WTC11 (cell line): ENCODE results near the gene RPL29. TPM values are rescaled to one million over a fixed set of nuclear protein-coding genes. Genes with fewer than 3 reads are reported as not detected.

ENCODE experiments used
- ATAC-seq: fragments of 200-7000 bp; cut with Tn5 transposase; 2 replicates; pipeline ENCODE4 v1.10.0; 2021; ENCODE audit warnings: mild to moderate bottlenecking, moderate library complexity
- CTCF ChIA-PET: fragments of 300-600 bp; sonication (Branson Sonifier 250); formaldehyde crosslinking; loops from one replicate; lab custom pipeline; 2021; ENCODE audit warnings: antibody characterized with exemption; lab: Charles Lee
- POLR2A ChIA-PET: fragments of 350-600 bp; sonication (Branson Sonifier 250); formaldehyde crosslinking; loops from one replicate; lab custom pipeline; 2021; ENCODE audit warnings: antibody characterized with exemption; lab: Charles Lee
- DNase-seq: peaks from one replicate; pipeline ENCODE4 v3.0.0; 2021; ENCODE audit warnings: low spot score
- H3K27ac Mint-ChIP-seq: 2 replicates; pipeline ENCODE4 v1.8.0; 2021; ENCODE audit warnings: mixed read lengths
- H3K27me3 Mint-ChIP-seq: 2 replicates; pipeline ENCODE4 v1.8.0; 2021; ENCODE audit warnings: low read depth, mild to moderate bottlenecking, moderate library complexity, mixed read lengths
- H3K36me3 Mint-ChIP-seq: 2 replicates; pipeline ENCODE4 v1.8.0; 2021; ENCODE audit warnings: mixed read lengths
- H3K4me1 Mint-ChIP-seq: 2 replicates; pipeline ENCODE4 v1.8.0; 2022; ENCODE audit warnings: mixed read lengths
- H3K4me3 Mint-ChIP-seq: 2 replicates; pipeline ENCODE4 v1.8.0; 2021; ENCODE audit warnings: mild to moderate bottlenecking, moderate library complexity, mixed read lengths
- H3K9me3 Mint-ChIP-seq: 2 replicates; pipeline ENCODE4 v1.8.0; 2021; ENCODE audit warnings: mixed read lengths
- AR ChIP-seq: fragments of 250-450 bp; sonication (Bioruptor Pico); IDR thresholded peaks from 2 replicates; pipeline ENCODE4 v1.9.0; 2021; ENCODE audit warnings: mild to moderate bottlenecking
- E2F5 ChIP-seq: sonication (generic); formaldehyde crosslinking; IDR thresholded peaks from 2 replicates; pipeline ENCODE4 v1.8.1; 2022; ENCODE audit warnings: mild to moderate bottlenecking, moderate library complexity, missing genetic modification reagents
- ELF4 ChIP-seq: sonication (generic); formaldehyde crosslinking; IDR thresholded peaks from 2 replicates; pipeline ENCODE4 v1.8.1; 2022; ENCODE audit warnings: low read depth, mild to moderate bottlenecking, moderate library complexity, missing genetic modification reagents
- NFATC4 ChIP-seq: fragments of 250-450 bp; sonication (Bioruptor Pico); IDR thresholded peaks from 2 replicates; pipeline ENCODE4 v1.9.0; 2021; ENCODE audit warnings: mild to moderate bottlenecking
- NFYB ChIP-seq: sonication (generic); formaldehyde crosslinking; conservative IDR thresholded peaks from 2 replicates; pipeline ENCODE4 v1.8.0; 2022; ENCODE audit warnings: low read depth, missing genetic modification reagents
- SP1 ChIP-seq: sonication (generic); formaldehyde crosslinking; conservative IDR thresholded peaks from 2 replicates; pipeline ENCODE4 v1.8.1; 2022; ENCODE audit warnings: missing genetic modification reagents
- TEAD4 ChIP-seq: sonication (generic); formaldehyde crosslinking; IDR thresholded peaks from 2 replicates; pipeline ENCODE4 v1.8.0; 2022; ENCODE audit warnings: mild to moderate bottlenecking, missing genetic modification reagents
- TP53 ChIP-seq: sonication (generic); formaldehyde crosslinking; IDR thresholded peaks from 2 replicates; pipeline ENCODE4 v1.8.1; 2023; ENCODE audit warnings: mild to moderate bottlenecking, missing genetic modification reagents
- USF1 ChIP-seq: sonication (generic); formaldehyde crosslinking; IDR thresholded peaks from 2 replicates; pipeline ENCODE4 v1.8.0; 2022; ENCODE audit warnings: mild to moderate bottlenecking, missing genetic modification reagents
- ZBTB21 ChIP-seq: sonication (generic); formaldehyde crosslinking; IDR thresholded peaks from 2 replicates; pipeline ENCODE4 v1.8.1; 2023; ENCODE audit warnings: mild to moderate bottlenecking, missing genetic modification reagents, borderline replicate concordance
- ZNF121 ChIP-seq: sonication (generic); formaldehyde crosslinking; IDR thresholded peaks from 2 replicates; pipeline ENCODE4 v1.8.0; 2023; ENCODE audit warnings: missing genetic modification reagents
- ZNF423 ChIP-seq: fragments of 250-450 bp; sonication (Bioruptor Pico); IDR thresholded peaks from 2 replicates; pipeline ENCODE4 v2.1.2; 2022; ENCODE audit warnings: mild to moderate bottlenecking, moderate library complexity
- ZNF671 ChIP-seq: fragments of 250-450 bp; sonication (Bioruptor Pico); IDR thresholded peaks from 2 replicates; pipeline ENCODE4 v1.8.0; 2021; ENCODE audit warnings: mild to moderate bottlenecking
- total RNA-seq: library from RNA; stranded (reverse); gene quantifications from 3 replicates; pipeline ENCODE4 v1.2.3, GENCODE V29; 2021
- TF ChIP-seq, protein P1 (sequence below): fragments of 250-450 bp; sonication (Bioruptor Pico); IDR thresholded peaks from 2 replicates; pipeline ENCODE4 v1.9.0; 2021; ENCODE audit warnings: moderate library complexity, mild to moderate bottlenecking, inconsistent platforms, borderline replicate concordance
- TF ChIP-seq, protein P2 (sequence below): sonication (generic); formaldehyde crosslinking; IDR thresholded peaks from 2 replicates; pipeline ENCODE4 v1.8.1; 2022; ENCODE audit warnings: mild to moderate bottlenecking, missing genetic modification reagents, moderate library complexity, borderline replicate concordance
- TF ChIP-seq, protein P3 (sequence below): fragments of 250-450 bp; sonication (Bioruptor Pico); IDR thresholded peaks from 2 replicates; pipeline ENCODE4 v1.9.0; 2021; ENCODE audit warnings: mild to moderate bottlenecking, borderline replicate concordance

RPL29 gene
- total RNA-seq, 1 experiment from 2014 or later = 1,343 TPM

GRCh38 chr3:51962854-51963530, 32.7 kb downstream of the RPL29 start (continued):
- TF ChIP-seq, protein P1, sequence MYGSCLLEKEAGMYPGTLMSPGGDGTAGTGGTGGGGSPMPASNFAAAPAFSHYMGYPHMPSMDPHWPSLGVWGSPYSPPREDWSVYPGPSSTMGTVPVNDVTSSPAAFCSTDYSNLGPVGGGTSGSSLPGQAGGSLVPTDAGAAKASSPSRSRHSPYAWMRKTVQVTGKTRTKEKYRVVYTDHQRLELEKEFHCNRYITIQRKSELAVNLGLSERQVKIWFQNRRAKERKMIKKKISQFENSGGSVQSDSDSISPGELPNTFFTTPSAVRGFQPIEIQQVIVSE (CRISPR knock-in tag) = no peak
- no peak for TF ChIP-seq ZNF121 (CRISPR knock-in tag)
- TF ChIP-seq, protein P2, sequence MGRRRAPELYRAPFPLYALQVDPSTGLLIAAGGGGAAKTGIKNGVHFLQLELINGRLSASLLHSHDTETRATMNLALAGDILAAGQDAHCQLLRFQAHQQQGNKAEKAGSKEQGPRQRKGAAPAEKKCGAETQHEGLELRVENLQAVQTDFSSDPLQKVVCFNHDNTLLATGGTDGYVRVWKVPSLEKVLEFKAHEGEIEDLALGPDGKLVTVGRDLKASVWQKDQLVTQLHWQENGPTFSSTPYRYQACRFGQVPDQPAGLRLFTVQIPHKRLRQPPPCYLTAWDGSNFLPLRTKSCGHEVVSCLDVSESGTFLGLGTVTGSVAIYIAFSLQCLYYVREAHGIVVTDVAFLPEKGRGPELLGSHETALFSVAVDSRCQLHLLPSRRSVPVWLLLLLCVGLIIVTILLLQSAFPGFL (CRISPR knock-in tag) = no peak
- TF ChIP-seq NFYB (CRISPR knock-in tag) = no peak
- TF ChIP-seq ZBTB21 (CRISPR knock-in tag) = no peak

GRCh38 chr3:51961602-51962569, 33.8 kb downstream of the RPL29 start:
- Mint-ChIP-seq H3K4me1 (peaks cover 28% of the 10 kb centered on the region), H3K27ac (no peak overlapping the region), H3K27me3 (peaks cover 24% of the 10 kb centered on the region), H3K9me3 (no peaks in the 10 kb centered on the region), H3K4me3 (no peak overlapping the region), H3K36me3 (no peaks in the 10 kb centered on the region)
- no peak for DNase-seq
- no peak for TF ChIP-seq ZNF423 (CRISPR knock-in tag)
- no peak for TF ChIP-seq NFATC4
- TF ChIP-seq SP1 (CRISPR knock-in tag) = no peak
- no peak for TF ChIP-seq TP53 (CRISPR knock-in tag)
- TF ChIP-seq, protein P3, sequence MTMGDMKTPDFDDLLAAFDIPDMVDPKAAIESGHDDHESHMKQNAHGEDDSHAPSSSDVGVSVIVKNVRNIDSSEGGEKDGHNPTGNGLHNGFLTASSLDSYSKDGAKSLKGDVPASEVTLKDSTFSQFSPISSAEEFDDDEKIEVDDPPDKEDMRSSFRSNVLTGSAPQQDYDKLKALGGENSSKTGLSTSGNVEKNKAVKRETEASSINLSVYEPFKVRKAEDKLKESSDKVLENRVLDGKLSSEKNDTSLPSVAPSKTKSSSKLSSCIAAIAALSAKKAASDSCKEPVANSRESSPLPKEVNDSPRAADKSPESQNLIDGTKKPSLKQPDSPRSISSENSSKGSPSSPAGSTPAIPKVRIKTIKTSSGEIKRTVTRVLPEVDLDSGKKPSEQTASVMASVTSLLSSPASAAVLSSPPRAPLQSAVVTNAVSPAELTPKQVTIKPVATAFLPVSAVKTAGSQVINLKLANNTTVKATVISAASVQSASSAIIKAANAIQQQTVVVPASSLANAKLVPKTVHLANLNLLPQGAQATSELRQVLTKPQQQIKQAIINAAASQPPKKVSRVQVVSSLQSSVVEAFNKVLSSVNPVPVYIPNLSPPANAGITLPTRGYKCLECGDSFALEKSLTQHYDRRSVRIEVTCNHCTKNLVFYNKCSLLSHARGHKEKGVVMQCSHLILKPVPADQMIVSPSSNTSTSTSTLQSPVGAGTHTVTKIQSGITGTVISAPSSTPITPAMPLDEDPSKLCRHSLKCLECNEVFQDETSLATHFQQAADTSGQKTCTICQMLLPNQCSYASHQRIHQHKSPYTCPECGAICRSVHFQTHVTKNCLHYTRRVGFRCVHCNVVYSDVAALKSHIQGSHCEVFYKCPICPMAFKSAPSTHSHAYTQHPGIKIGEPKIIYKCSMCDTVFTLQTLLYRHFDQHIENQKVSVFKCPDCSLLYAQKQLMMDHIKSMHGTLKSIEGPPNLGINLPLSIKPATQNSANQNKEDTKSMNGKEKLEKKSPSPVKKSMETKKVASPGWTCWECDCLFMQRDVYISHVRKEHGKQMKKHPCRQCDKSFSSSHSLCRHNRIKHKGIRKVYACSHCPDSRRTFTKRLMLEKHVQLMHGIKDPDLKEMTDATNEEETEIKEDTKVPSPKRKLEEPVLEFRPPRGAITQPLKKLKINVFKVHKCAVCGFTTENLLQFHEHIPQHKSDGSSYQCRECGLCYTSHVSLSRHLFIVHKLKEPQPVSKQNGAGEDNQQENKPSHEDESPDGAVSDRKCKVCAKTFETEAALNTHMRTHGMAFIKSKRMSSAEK = no peak
- TF ChIP-seq USF1 (CRISPR knock-in tag) = no peak
- no peak for TF ChIP-seq TEAD4
- no peak for TF ChIP-seq E2F5 (CRISPR knock-in tag)
- TF ChIP-seq, protein P1 (CRISPR knock-in tag) = no peak
- TF ChIP-seq AR (CRISPR knock-in tag) = no peak
- no peak for TF ChIP-seq ZNF671 (CRISPR knock-in tag)
- TF ChIP-seq ELF4 (CRISPR knock-in tag) = no peak
- ATAC-seq = no peak
- ChIA-PET CTCF (interaction anchor here (0.9 to 6.5 kb wide), 3 partner anchors 13 to 20 kb away, joined by 3 to 60 read pairs (median 19); partner anchors contain the start of genes ABHD14A, ABHD14B, ACY1 and RRP9), POLR2A (interaction anchor here (1.8 kb wide), 1 partner anchor 8 kb away, joined by 4 read pairs; no protein-coding TSS in a partner anchor)
